Measurements from ENCODE around the gene AFF1.

GRCh38 chr4:87128006-87128705 lies 193.3 kb downstream of the AFF1 start:
- TF ChIP-seq CTCF (IDR thresholded peaks at IDR 0.05) (no peak), POLR2A (IDR thresholded peaks at IDR 0.05) (no peak)
